CD4-positive, alpha-beta T cell (primary cell): ENCODE results near the gene KLRF2. TPM values are rescaled to one million over a fixed set of nuclear protein-coding genes. Genes with fewer than 3 reads are reported as not detected.
A peak's percentile ranks its signal among the peaks of the same experiment; 100 is the strongest.

Experiments
- ATAC-seq: fragments of 200-7000 bp; cut with Tn5 transposase; one replicate; pipeline ENCODE4 v1.10.0; 2022; ENCODE audit warnings: mild to moderate bottlenecking; ENCODE audit not compliant: poor library complexity
- CTCF ChIA-PET: fragments of 350-600 bp; sonication (Branson Sonifier 250); formaldehyde crosslinking; loops from one replicate; lab custom pipeline; 2021; ENCODE audit warnings: antibody characterized with exemption, inconsistent platforms; lab: Charles Lee
- POLR2A ChIA-PET: fragments of 350-600 bp; sonication (Branson Sonifier 250); formaldehyde crosslinking; loops from one replicate; lab custom pipeline; 2021; ENCODE audit warnings: antibody characterized with exemption, inconsistent platforms; lab: Charles Lee
- DNase-seq, 14 experiments: peaks; one replicate each; pipeline ENCODE4 v3.0.0-alpha.2; 2013 to 2020; ENCODE audit warnings: mixed read lengths in 2 of 14
- H3K27ac ChIP-seq, 2 donors: one replicate each; pipeline versions ENCODE4 v1.5.1 to v1.7.0; 2013; ENCODE audit warnings: low read length in 2 of 2, low read depth in 1 of 2, mild to moderate bottlenecking in 1 of 2
- H3K27me3 ChIP-seq, 2 experiments: 1 replicate in 1 of 2; 2 replicates in 1 of 2; pipeline versions ENCODE4 v1.6.1 to v1.7.0; 2013; ENCODE audit warnings: low read length in 2 of 2, control low read depth in 1 of 2, mild to moderate bottlenecking in 1 of 2, moderate library complexity in 1 of 2; ENCODE audit not compliant: insufficient read depth in 2 of 2, control insufficient read depth in 1 of 2
- H3K36me3 ChIP-seq: one replicate; pipeline ENCODE4 v1.6.1; 2013; ENCODE audit warnings: low read length, control low read depth; ENCODE audit not compliant: insufficient read depth
- H3K4me1 ChIP-seq: one replicate; pipeline ENCODE4 v1.6.1; 2013; ENCODE audit warnings: low read length, control low read depth; ENCODE audit not compliant: insufficient read depth
- H3K4me3 ChIP-seq: one replicate; pipeline ENCODE4 v1.5.1; 2013; ENCODE audit warnings: mild to moderate bottlenecking, low read length, moderate library complexity
- H3K9me3 ChIP-seq, 2 experiments: 1 replicate in 1 of 2; 2 replicates in 1 of 2; pipeline versions ENCODE4 v1.6.1 to v1.7.0; 2013; ENCODE audit warnings: low read length in 2 of 2, mild to moderate bottlenecking in 2 of 2, control low read depth in 1 of 2, moderate library complexity in 1 of 2; ENCODE audit not compliant: control insufficient read depth in 1 of 2, insufficient read depth in 1 of 2
- H3K27ac Mint-ChIP-seq: one replicate; pipeline ENCODE4 v1.8.0; 2020; ENCODE audit warnings: mixed read lengths
- H3K27me3 Mint-ChIP-seq: one replicate; pipeline ENCODE4 v1.8.0; 2021; ENCODE audit warnings: mixed read lengths
- H3K36me3 Mint-ChIP-seq: one replicate; pipeline ENCODE4 v1.8.0; 2021; ENCODE audit warnings: low read depth, mixed read lengths
- H3K4me1 Mint-ChIP-seq: one replicate; pipeline ENCODE4 v1.8.0; 2021; ENCODE audit warnings: low read depth, mixed read lengths
- H3K4me3 Mint-ChIP-seq: one replicate; pipeline ENCODE4 v1.8.0; 2020; ENCODE audit warnings: mild to moderate bottlenecking, mixed read lengths
- H3K9me3 Mint-ChIP-seq: one replicate; pipeline ENCODE4 v1.8.0; 2020; ENCODE audit warnings: mixed read lengths
- CTCF ChIP-seq: fragments of 200-600 bp; IDR thresholded peaks from one replicate; pipeline ENCODE4 v1.8.0; 2022; ENCODE audit warnings: antibody characterized with exemption, mild to moderate bottlenecking
- intact Hi-C, 2 experiments: fragments of 100-400 bp; cut with DNase I in 1 of 2; cut with micrococcal nuclease in 1 of 2; formaldehyde crosslinking; loops; one replicate each; pipeline versions ENCODE4 v1.15.1 to v1.9.0; 2023 to 2025; cut with DNase I, micrococcal nuclease
- total RNA-seq, 174 experiments: library from RNA in 2 of 174; stranded (reverse) in 2 of 174; gene quantifications; one replicate each; pipeline ENCODE4 v1.2.3 and lab custom pipeline; 2021 to 2026

Gene KLRF2
- total RNA-seq, 2 experiments from 2014 or later = not detected

- peaks cover 58% of the 10 kb centered on the region for H3K36me3 Mint-ChIP-seq
- peaks cover 0 to 11% of the 10 kb centered on the region in 2 experiments for H3K9me3 ChIP-seq
- TF ChIP-seq CTCF = no peak
- peaks cover 46% of the 10 kb centered on the region for H3K4me1 Mint-ChIP-seq
- intact Hi-C loops = loop anchor here (2.0 to 10.0 kb wide), 8 partner anchors 38 to 346 kb away; partner anchors contain the start of gene GABARAPL1 (in 1 of the 2)
- H3K27ac Mint-ChIP-seq = peak overlapping the region; percentile 98
- DNase-seq (peak in 3 of 14 experiments; percentile 31 to 57 (median 43)), ATAC-seq (no peak)
- peak overlapping the region; percentile 92 for H3K4me3 Mint-ChIP-seq
- no peaks in the 10 kb centered on the region for H3K27me3 ChIP-seq
- H3K9me3 Mint-ChIP-seq = peaks cover 4% of the 10 kb centered on the region
- H3K27me3 Mint-ChIP-seq = no peaks in the 10 kb centered on the region
- POLR2A ChIA-PET = interaction anchor here (0.7 to 9.6 kb wide), 28 partner anchors 10 to 1625 kb away, joined by 3 to 145 read pairs (median 4); partner anchors contain the start of genes CD69, GABARAPL1 and MAGOHB
- CTCF ChIA-PET = interaction anchor here (0.9 to 1.7 kb wide), 5 partner anchors 54 to 125 kb away, joined by 3 to 9 read pairs (median 5); no protein-coding TSS in a partner anchor
- peak overlapping the region; percentile 76 for H3K4me3 ChIP-seq
- H3K4me1 ChIP-seq = peaks cover 7% of the 10 kb centered on the region
- peak overlapping the region; percentile 90 to 91 for H3K27ac ChIP-seq
- H3K36me3 ChIP-seq = no peaks in the 10 kb centered on the region
Measured at GRCh38 chr12:9868311-9868801, 12.9 kb upstream of the KLRF2 start.

- ChIA-PET CTCF (interaction anchor here (0.9 to 1.7 kb wide), 4 partner anchors 55 to 126 kb away, joined by 3 to 9 read pairs (median 4); no protein-coding TSS in a partner anchor), POLR2A (interaction anchor here (0.6 to 9.6 kb wide), 37 partner anchors 8 to 1678 kb away, joined by 3 to 145 read pairs (median 4); partner anchors contain the start of genes CD69, GABARAPL1, MAGOHB and SMIM10L1)
- Histone ChIP-seq H3K36me3 (no peaks in the 10 kb centered on the region), H3K27me3 (no peaks in the 10 kb centered on the region), H3K4me1 (peaks cover 7% of the 10 kb centered on the region), H3K27ac (peak overlapping the region; percentile 90 to 91), H3K9me3 (peaks cover 0 to 5% of the 10 kb centered on the region in 2 experiments), H3K4me3 (peak overlapping the region; percentile 76)
- H3K4me1 Mint-ChIP-seq = peaks cover 40% of the 10 kb centered on the region
- peak overlapping the region; percentile 92 for H3K4me3 Mint-ChIP-seq
- intact Hi-C loops = loop anchor here (2.0 to 10.0 kb wide), 8 partner anchors 38 to 346 kb away; partner anchors contain the start of gene GABARAPL1 (in 1 of the 2)
- H3K9me3 Mint-ChIP-seq = no peaks in the 10 kb centered on the region
- ATAC-seq = no peak
- DNase-seq = no peak
- H3K27me3 Mint-ChIP-seq = no peaks in the 10 kb centered on the region
- H3K27ac Mint-ChIP-seq = peak overlapping the region; percentile 98
- H3K36me3 Mint-ChIP-seq = peaks cover 52% of the 10 kb centered on the region
- TF ChIP-seq CTCF = no peak
Measured at GRCh38 chr12:9868951-9869306, 12.4 kb upstream of the KLRF2 start.

- Mint-ChIP-seq H3K4me3 (peak within 1 kb of the TSS; percentile 92), H3K36me3 (peaks cover 47% of the 10 kb centered on the region), H3K9me3 (no peaks in the 10 kb centered on the region), H3K27ac (peak within 1 kb of the TSS; percentile 98), H3K27me3 (no peaks in the 10 kb centered on the region), H3K4me1 (peaks cover 34% of the 10 kb centered on the region)
- Histone ChIP-seq H3K4me3 (peak within 1 kb of the TSS; percentile 76), H3K9me3 (no peaks in the 10 kb centered on the region), H3K27me3 (no peaks in the 10 kb centered on the region), H3K4me1 (peaks cover 7% of the 10 kb centered on the region), H3K36me3 (no peaks in the 10 kb centered on the region), H3K27ac (peak within 1 kb of the TSS; percentile 90 to 91)
- ATAC-seq (peak; percentile 68), DNase-seq (peak in 4 of 14 experiments; percentile 33 to 86 (median 78))
- ChIA-PET CTCF (interaction anchor here (0.9 to 1.7 kb wide), 4 partner anchors 56 to 126 kb away, joined by 3 to 9 read pairs (median 4); no protein-coding TSS in a partner anchor), POLR2A (interaction anchor here (0.6 to 9.6 kb wide), 40 partner anchors 8 to 1677 kb away, joined by 3 to 145 read pairs (median 4); partner anchors contain the start of genes CD69, GABARAPL1, MAGOHB and SMIM10L1)
- no peak for TF ChIP-seq CTCF
- intact Hi-C loops = loop anchor here (2.0 to 10.0 kb wide), 9 partner anchors 37 to 495 kb away; partner anchors contain the start of gene GABARAPL1 (in 1 of the 2)
Measured at GRCh38 chr12:9869307-9870161, 11.8 kb upstream of the KLRF2 start, which contains the start of gene CLEC2B. Gene CLEC2B, minus strand, starts transcription at chr12:9869354.
